HL-60/S4 treated with phorbol 12-myristate 13-acetate at 8.2 ng/mL for 4 days and 3 days (cell line): ENCODE results near the gene TAMM41.
"Not testable (repeated sequence)": the region's sequence is repeated elsewhere in the genome, so short reads cannot be mapped to it uniquely, and the experiment has no call there.

Experiments
- in situ Hi-C: fragments of 300-500 bp; cut with MboI; formaldehyde crosslinking; loops from 2 replicates; pipeline ENCODE4 v1.15.0; 2022; ENCODE audit warnings: low sequenced_read_pairs

Gene TAMM41

DNA sequence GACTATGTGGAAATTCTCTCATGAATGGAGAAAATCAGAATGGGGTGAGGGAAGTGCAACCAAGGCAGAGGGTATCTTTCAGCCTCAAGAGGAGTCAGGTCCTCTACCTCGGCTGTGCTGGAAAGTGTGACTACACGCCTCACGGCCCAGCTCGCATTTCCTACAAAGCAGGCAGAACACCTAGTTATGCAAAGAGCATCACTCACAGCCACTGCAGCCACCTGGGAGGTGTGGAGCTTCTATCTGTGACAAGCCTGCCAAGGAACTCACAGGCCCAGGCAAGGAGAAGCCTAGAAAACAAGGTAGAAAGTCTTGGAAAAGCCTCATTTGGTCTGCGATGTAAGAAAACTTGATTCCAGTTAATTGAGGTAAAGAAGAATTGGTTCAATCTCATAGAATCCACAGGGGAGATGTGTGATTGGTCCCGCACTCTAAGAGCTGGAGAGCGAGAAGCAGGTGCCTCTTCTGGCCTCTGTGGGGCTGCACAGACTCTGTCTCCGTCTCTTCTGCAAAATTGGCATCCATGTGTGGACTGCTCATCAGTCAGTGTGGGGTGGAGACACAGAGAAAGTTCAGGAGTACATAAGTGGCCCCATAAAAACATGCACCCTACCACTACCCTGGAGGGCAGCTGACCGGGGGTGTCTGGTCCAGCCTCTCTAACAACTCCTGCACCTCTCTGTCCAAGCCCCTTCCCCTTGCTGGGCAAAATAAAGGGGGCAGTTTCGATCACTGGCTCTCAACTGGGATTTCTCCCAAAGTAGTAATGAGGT lies 76.8 kb downstream of the TAMM41 start:
- in situ Hi-C loops, result no loop called here

DNA sequence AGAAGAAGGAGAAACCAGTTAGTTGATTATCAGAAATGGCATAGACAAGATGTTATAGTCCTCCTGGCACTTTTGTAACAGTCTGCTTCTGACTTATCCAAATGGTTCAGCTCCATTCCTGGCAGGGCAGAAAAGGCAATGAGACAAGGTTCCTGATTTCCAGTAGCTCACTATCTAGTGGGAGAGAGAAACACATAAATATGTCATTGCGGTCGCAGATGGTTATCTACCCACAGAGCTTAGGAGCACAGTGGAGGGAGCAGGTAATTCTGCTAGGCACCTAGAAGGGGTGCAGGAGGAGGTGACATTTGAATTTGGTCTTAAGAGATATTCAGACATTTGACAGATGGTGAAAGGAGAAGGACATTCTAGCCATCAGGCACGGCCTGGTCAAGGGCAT lies 78.1 kb downstream of the TAMM41 start:
- in situ Hi-C loops, result no loop called here

DNA sequence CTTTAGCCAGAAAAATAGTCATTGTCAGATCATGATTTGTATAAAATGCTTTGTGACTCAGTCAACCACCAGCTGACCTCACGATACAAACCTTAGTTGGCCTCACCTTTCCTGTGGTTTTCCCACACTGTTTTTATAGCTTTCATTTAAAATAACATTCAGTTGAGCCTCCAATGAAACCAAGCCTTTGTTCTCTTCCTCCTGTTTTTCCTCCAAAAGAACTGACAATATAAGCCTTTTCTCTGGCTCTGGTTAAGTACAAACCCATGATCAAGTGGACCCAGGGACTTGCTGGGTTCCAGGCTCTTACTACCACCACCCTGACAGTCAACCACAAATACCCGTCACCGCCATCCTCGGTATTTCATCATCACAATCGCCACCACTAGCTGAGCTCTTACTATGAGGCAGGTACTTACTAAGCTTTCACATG lies 81.7 kb downstream of the TAMM41 start:
- in situ Hi-C loops, result no loop called here

DNA sequence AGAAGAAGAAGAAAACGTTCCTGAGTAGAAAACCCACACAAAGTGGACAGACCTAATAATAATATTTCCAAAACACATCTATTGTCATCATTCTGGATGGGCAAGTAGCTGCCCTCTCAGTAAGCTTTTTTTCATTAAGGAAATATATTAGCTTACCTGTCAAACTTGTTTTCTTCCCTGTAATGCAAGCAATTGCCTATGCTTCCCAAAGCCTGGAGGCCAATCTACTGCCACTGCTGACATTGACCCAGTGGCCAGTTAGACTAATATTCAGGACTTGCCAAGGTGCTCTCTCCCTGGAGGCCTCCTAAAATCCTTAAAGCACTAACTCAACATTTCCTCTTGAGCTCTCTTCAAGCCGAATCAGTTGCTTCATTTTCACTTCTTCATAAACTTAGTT lies 86.7 kb downstream of the TAMM41 start:
- in situ Hi-C loops, result no loop called here

DNA sequence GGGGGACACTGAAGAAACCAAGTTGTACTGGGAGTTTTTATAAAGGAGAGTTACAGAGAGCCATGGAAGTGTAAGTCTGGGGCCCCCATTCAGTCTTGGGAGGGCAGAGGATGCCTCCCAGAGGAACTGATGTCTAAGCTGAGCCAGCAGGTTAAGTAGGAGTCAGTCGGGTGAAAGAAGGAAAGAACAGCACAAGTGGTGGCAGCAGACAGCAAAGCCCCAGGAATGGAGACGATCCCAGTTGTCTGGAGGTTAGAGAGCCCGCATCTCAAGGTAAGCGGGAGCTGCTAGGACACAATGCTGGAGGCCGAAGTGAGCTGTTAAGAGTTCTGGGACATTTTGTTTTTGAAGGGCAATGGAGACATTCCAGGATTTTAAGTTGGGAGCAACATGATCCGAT lies 88.8 kb downstream of the TAMM41 start:
- in situ Hi-C loops, result no loop called here

DNA sequence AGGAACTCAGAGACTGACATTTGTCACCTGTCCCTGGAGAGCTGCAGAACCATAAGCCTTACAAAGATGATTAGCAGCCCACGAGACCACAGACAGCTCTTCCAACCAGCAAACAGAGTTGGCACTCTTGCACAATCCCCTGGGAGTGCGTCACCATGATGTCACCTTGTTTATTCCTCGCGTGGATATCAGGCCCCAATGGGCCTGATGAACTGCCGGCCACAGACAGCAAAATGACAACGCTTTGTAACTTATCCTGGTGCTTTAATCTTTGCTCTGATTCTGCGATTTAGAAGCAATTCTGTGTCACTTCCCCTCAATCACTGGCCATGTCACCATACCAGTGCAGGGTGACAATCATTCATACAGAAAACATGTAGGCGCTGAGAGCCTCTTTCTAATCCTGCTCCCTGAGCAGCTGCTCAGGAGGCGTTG lies 89.2 kb downstream of the TAMM41 start:
- in situ Hi-C loops, result no loop called here

DNA sequence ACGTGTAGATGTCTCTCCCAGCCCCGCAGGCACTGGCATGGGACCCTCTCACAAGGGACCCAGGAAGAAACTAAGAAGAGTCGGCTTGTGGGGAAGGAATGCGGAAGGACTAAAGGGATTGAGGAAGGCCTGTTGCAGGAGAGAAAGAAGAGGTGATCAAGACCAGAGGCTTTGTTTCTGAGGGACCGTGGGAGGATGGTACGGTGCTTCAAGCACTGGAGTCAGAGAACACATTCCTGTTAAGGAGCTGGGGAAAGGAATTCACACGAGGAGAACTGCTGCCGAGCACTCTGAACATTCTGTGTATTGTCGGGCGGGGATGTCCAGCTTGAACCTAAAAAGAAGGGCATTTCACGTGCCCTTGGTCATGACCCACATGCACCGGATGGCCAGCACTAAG lies 91.4 kb downstream of the TAMM41 start:
- in situ Hi-C loops, result no loop called here

DNA sequence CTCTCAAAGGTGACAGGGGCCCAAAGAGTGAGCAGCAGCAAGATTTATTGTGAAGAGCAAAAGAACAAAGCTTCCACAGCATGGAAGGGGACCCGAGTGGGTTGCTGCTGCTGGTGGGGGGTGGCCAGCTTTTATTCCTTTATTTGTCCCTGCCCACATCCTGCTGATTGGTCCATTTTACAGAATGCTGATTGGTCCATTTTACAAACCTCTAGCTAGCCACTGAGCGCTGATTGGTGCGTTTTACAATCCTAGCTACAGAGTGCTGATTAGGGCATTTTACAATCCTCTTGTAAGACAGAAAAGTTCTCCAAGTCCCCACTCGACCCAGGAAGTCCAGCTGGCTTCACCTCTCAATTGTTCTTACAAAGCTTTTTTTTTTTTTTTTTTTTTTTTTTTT lies 94.4 kb downstream of the TAMM41 start:
- in situ Hi-C loops, result not testable (repeated sequence)

DNA sequence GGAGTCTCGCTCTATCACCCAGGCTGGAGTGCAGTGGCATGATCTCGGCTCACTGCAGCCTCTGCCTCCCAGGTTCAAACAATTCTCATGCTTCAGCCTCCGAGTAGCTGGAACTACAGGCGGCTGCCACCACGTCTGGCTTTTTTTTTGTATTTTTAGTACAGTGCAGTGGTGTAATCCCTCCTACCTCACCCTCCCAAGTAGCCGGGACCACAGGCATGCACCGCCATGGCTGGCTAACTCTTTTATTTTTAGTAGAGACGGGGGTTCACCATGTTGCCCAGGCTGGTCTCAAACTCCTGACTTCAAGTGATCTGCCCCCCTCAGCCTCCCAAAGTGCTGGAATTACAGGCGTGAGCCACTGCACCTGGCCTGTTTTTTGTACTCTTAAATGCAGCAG lies 98.4 kb downstream of the TAMM41 start:
- in situ Hi-C loops, result not testable (repeated sequence)
